ENCODE measurements around the gene USH2A. TPM values are rescaled to one million over a fixed set of nuclear protein-coding genes. Genes with fewer than 3 reads are reported as not detected.

Gene USH2A
- total RNA-seq, 2 donors from 2014 or later = not detected

- H3K36me3 Mint-ChIP-seq (ENCODE audit: insufficient read depth in 2 of 2) = no peaks in the 10 kb centered on the region
- peaks cover 3 to 7% of the 10 kb centered on the region in 2 donors for H3K9me3 Mint-ChIP-seq
- H3K27ac Mint-ChIP-seq = no peak overlapping the region
- no peak overlapping the region for H3K4me3 Mint-ChIP-seq
- no peaks in the 10 kb centered on the region for H3K27me3 Mint-ChIP-seq (ENCODE audit: low read depth)
- DNase-seq (no peak), ATAC-seq (replicated peaks in 1 of 2) (no peak)
- H3K4me1 Mint-ChIP-seq (ENCODE audit: low read depth) = no peaks in the 10 kb centered on the region
Measured at GRCh38 chr1:216201946-216202345, 221.3 kb downstream of the USH2A start.

- no peaks in the 10 kb centered on the region for H3K36me3 Mint-ChIP-seq (ENCODE audit: insufficient read depth in 2 of 2)
- DNase-seq = no peak
- H3K27ac Mint-ChIP-seq = no peak overlapping the region
- no peak for ATAC-seq (replicated peaks in 1 of 2)
- H3K4me3 Mint-ChIP-seq = no peak overlapping the region
- no peaks in the 10 kb centered on the region for H3K4me1 Mint-ChIP-seq (ENCODE audit: low read depth)
- peaks cover 3 to 7% of the 10 kb centered on the region in 2 donors for H3K9me3 Mint-ChIP-seq
- no peaks in the 10 kb centered on the region for H3K27me3 Mint-ChIP-seq (ENCODE audit: low read depth)
Measured at GRCh38 chr1:216200941-216201340, 222.3 kb downstream of the USH2A start.

- DNase-seq (no peak), ATAC-seq (replicated peaks in 1 of 2) (no peak)
- H3K4me3 Mint-ChIP-seq = no peak overlapping the region
- no peaks in the 10 kb centered on the region for H3K36me3 Mint-ChIP-seq (ENCODE audit: insufficient read depth in 2 of 2)
- no peaks in the 10 kb centered on the region for H3K27me3 Mint-ChIP-seq (ENCODE audit: low read depth)
- no peaks in the 10 kb centered on the region for H3K4me1 Mint-ChIP-seq (ENCODE audit: low read depth)
- H3K9me3 Mint-ChIP-seq = peaks cover 2 to 8% of the 10 kb centered on the region in 2 donors
- no peak overlapping the region for H3K27ac Mint-ChIP-seq
Measured at GRCh38 chr1:216194721-216195120, 228.5 kb downstream of the USH2A start.

GRCh38 chr1:216193839-216194443, 229.3 kb downstream of the USH2A start:
- H3K4me1 Mint-ChIP-seq (ENCODE audit: low read depth) = no peaks in the 10 kb centered on the region
- H3K4me3 Mint-ChIP-seq = no peak overlapping the region
- DNase-seq (no peak), ATAC-seq (replicated peaks in 1 of 2) (no peak)
- no peaks in the 10 kb centered on the region for H3K36me3 Mint-ChIP-seq (ENCODE audit: insufficient read depth in 2 of 2)
- H3K27me3 Mint-ChIP-seq (ENCODE audit: low read depth) = no peaks in the 10 kb centered on the region
- peaks cover 0 to 5% of the 10 kb centered on the region in 2 donors for H3K9me3 Mint-ChIP-seq
- no peak overlapping the region for H3K27ac Mint-ChIP-seq

- ATAC-seq (replicated peaks in 1 of 2) = no peak
- Mint-ChIP-seq H3K9me3 (peaks cover 2 to 8% of the 10 kb centered on the region in 2 donors), H3K27me3 (ENCODE audit: low read depth) (no peaks in the 10 kb centered on the region), H3K27ac (no peak overlapping the region), H3K4me3 (no peak overlapping the region), H3K4me1 (ENCODE audit: low read depth) (no peaks in the 10 kb centered on the region), H3K36me3 (ENCODE audit: insufficient read depth in 2 of 2) (no peaks in the 10 kb centered on the region)
- no peak for DNase-seq
Measured at GRCh38 chr1:216190438-216190837, 232.8 kb downstream of the USH2A start.

- Mint-ChIP-seq H3K27ac (no peak overlapping the region), H3K4me1 (ENCODE audit: low read depth) (no peaks in the 10 kb centered on the region), H3K9me3 (peaks cover 0 to 8% of the 10 kb centered on the region in 2 donors), H3K36me3 (ENCODE audit: insufficient read depth in 2 of 2) (no peaks in the 10 kb centered on the region), H3K4me3 (no peak overlapping the region), H3K27me3 (ENCODE audit: low read depth) (no peaks in the 10 kb centered on the region)
- DNase-seq (no peak), ATAC-seq (replicated peaks in 1 of 2) (no peak)
Measured at GRCh38 chr1:216186816-216187215, 236.4 kb downstream of the USH2A start.

GRCh38 chr1:216186141-216186540, 237.1 kb downstream of the USH2A start:
- no peak for ATAC-seq (replicated peaks in 1 of 2)
- Mint-ChIP-seq H3K4me3 (no peak overlapping the region), H3K4me1 (ENCODE audit: low read depth) (no peaks in the 10 kb centered on the region), H3K27ac (no peak overlapping the region), H3K27me3 (ENCODE audit: low read depth) (no peaks in the 10 kb centered on the region), H3K9me3 (peaks cover 0 to 8% of the 10 kb centered on the region in 2 donors), H3K36me3 (ENCODE audit: insufficient read depth in 2 of 2) (no peaks in the 10 kb centered on the region)
- no peak for DNase-seq

GRCh38 chr1:216184126-216184680, 239.0 kb downstream of the USH2A start:
- Mint-ChIP-seq H3K4me1 (ENCODE audit: low read depth) (no peaks in the 10 kb centered on the region), H3K27me3 (ENCODE audit: low read depth) (no peaks in the 10 kb centered on the region), H3K9me3 (peaks cover 2 to 8% of the 10 kb centered on the region in 2 donors), H3K4me3 (no peak overlapping the region), H3K27ac (no peak overlapping the region), H3K36me3 (ENCODE audit: insufficient read depth in 2 of 2) (no peaks in the 10 kb centered on the region)
- DNase-seq (no peak), ATAC-seq (replicated peaks in 1 of 2) (no peak)

GRCh38 chr1:216183454-216183853, 239.8 kb downstream of the USH2A start:
- H3K27ac Mint-ChIP-seq = no peak overlapping the region
- H3K27me3 Mint-ChIP-seq (ENCODE audit: low read depth) = no peaks in the 10 kb centered on the region
- no peaks in the 10 kb centered on the region for H3K4me1 Mint-ChIP-seq (ENCODE audit: low read depth)
- H3K9me3 Mint-ChIP-seq = peaks cover 2 to 8% of the 10 kb centered on the region in 2 donors
- ATAC-seq (replicated peaks in 1 of 2) = no peak
- no peak overlapping the region for H3K4me3 Mint-ChIP-seq
- H3K36me3 Mint-ChIP-seq (ENCODE audit: insufficient read depth in 2 of 2) = no peaks in the 10 kb centered on the region
- no peak for DNase-seq

GRCh38 chr1:216183007-216183406, 240.2 kb downstream of the USH2A start:
- Mint-ChIP-seq H3K4me1 (ENCODE audit: low read depth) (no peaks in the 10 kb centered on the region), H3K9me3 (peaks cover 2 to 6% of the 10 kb centered on the region in 2 donors), H3K36me3 (ENCODE audit: insufficient read depth in 2 of 2) (no peaks in the 10 kb centered on the region), H3K4me3 (no peak overlapping the region), H3K27ac (no peak overlapping the region), H3K27me3 (ENCODE audit: low read depth) (no peaks in the 10 kb centered on the region)
- DNase-seq = no peak
- ATAC-seq (replicated peaks in 1 of 2) = no peak

GRCh38 chr1:216181590-216181989, 241.7 kb downstream of the USH2A start:
- Mint-ChIP-seq H3K4me3 (no peak overlapping the region), H3K36me3 (ENCODE audit: insufficient read depth in 2 of 2) (no peaks in the 10 kb centered on the region), H3K27me3 (ENCODE audit: low read depth) (no peaks in the 10 kb centered on the region), H3K4me1 (ENCODE audit: low read depth) (no peaks in the 10 kb centered on the region), H3K27ac (no peak overlapping the region), H3K9me3 (peaks cover under 1 to 3% of the 10 kb centered on the region in 2 donors)
- ATAC-seq (replicated peaks in 1 of 2) = no peak
- DNase-seq = no peak

- Mint-ChIP-seq H3K4me3 (no peak overlapping the region), H3K27me3 (ENCODE audit: low read depth) (no peaks in the 10 kb centered on the region), H3K36me3 (ENCODE audit: insufficient read depth in 2 of 2) (no peaks in the 10 kb centered on the region), H3K4me1 (ENCODE audit: low read depth) (no peaks in the 10 kb centered on the region), H3K27ac (no peak overlapping the region), H3K9me3 (peaks cover 0 to 6% of the 10 kb centered on the region in 2 donors)
- no peak for ATAC-seq (replicated peaks in 1 of 2)
- DNase-seq = no peak
Measured at GRCh38 chr1:216178281-216178680, 245.0 kb downstream of the USH2A start.

- ATAC-seq (replicated peaks in 1 of 2) (no peak), DNase-seq (no peak)
- Mint-ChIP-seq H3K9me3 (peaks cover 0 to 6% of the 10 kb centered on the region in 2 donors), H3K27ac (no peak overlapping the region), H3K4me1 (ENCODE audit: low read depth) (no peaks in the 10 kb centered on the region), H3K36me3 (ENCODE audit: insufficient read depth in 2 of 2) (no peaks in the 10 kb centered on the region), H3K4me3 (no peak overlapping the region), H3K27me3 (ENCODE audit: low read depth) (no peaks in the 10 kb centered on the region)
Measured at GRCh38 chr1:216176970-216177369, 246.3 kb downstream of the USH2A start.

- Mint-ChIP-seq H3K9me3 (peaks cover 0 to 6% of the 10 kb centered on the region in 2 donors), H3K4me1 (ENCODE audit: low read depth) (no peaks in the 10 kb centered on the region), H3K27ac (no peak overlapping the region), H3K27me3 (ENCODE audit: low read depth) (no peaks in the 10 kb centered on the region), H3K36me3 (ENCODE audit: insufficient read depth in 2 of 2) (no peaks in the 10 kb centered on the region), H3K4me3 (no peak overlapping the region)
- ATAC-seq (replicated peaks in 1 of 2) (no peak), DNase-seq (no peak)
Measured at GRCh38 chr1:216175714-216176113, 247.5 kb downstream of the USH2A start.

Data from activated T-cell treated with anti-CD3 and anti-CD28 coated beads, Interleukin-2, amount 50 U/mL, for 72 hours (primary cell).